Hepatocyte (in vitro differentiated cells): ENCODE results near the gene TUBA1C. TPM values are rescaled to one million over a fixed set of nuclear protein-coding genes. Genes with fewer than 3 reads are reported as not detected.

Experiments used
- DNase-seq: peaks from one replicate; pipeline ENCODE4 v3.0.0-alpha.2; 2016; ENCODE audit warnings: low spot score
- H2AFZ ChIP-seq: fragments of 200-600 bp; sonication (generic); 2 replicates; pipeline ENCODE4 v1.6.0; 2016; ENCODE audit warnings: antibody characterized with exemption, mild to moderate bottlenecking
- H3K27ac ChIP-seq: fragments of 200-600 bp; sonication (generic); 2 replicates; pipeline ENCODE4 v1.5.1; 2016; ENCODE audit warnings: mild to moderate bottlenecking
- H3K27me3 ChIP-seq: fragments of 200-600 bp; sonication (generic); 2 replicates; pipeline ENCODE4 v1.6.1; 2016
- H3K36me3 ChIP-seq: fragments of 200-600 bp; sonication (generic); replicated peaks from 2 replicates; pipeline ENCODE4 v1.5.1; 2016; ENCODE audit warnings: low read depth; ENCODE audit not compliant: insufficient read depth
- H3K4me1 ChIP-seq: fragments of 200-600 bp; sonication (generic); 2 replicates; pipeline ENCODE4 v1.5.1; 2016; ENCODE audit warnings: mild to moderate bottlenecking, moderate library complexity; ENCODE audit not compliant: insufficient read depth
- H3K4me2 ChIP-seq: fragments of 200-600 bp; sonication (generic); 2 replicates; pipeline ENCODE4 v1.6.0; 2016
- H3K4me3 ChIP-seq: fragments of 200-600 bp; sonication (generic); 2 replicates; pipeline ENCODE4 v1.5.1; 2016; ENCODE audit warnings: mild to moderate bottlenecking
- H3K79me2 ChIP-seq: fragments of 200-600 bp; sonication (generic); 2 replicates; pipeline ENCODE4 v1.6.0; 2017; ENCODE audit warnings: mild to moderate bottlenecking
- H3K9me2 ChIP-seq: fragments of 200-600 bp; sonication (generic); replicated peaks from 2 replicates; pipeline ENCODE4 v1.6.0; 2017; ENCODE audit warnings: mild to moderate bottlenecking; ENCODE audit not compliant: insufficient read depth
- H3K9me3 ChIP-seq: fragments of 200-600 bp; sonication (generic); 2 replicates; pipeline ENCODE4 v1.5.1; 2016; ENCODE audit warnings: low read depth, mild to moderate bottlenecking
- H4K20me1 ChIP-seq: fragments of 200-600 bp; sonication (generic); 2 replicates; pipeline ENCODE4 v1.6.0; 2016; ENCODE audit warnings: mild to moderate bottlenecking; ENCODE audit not compliant: insufficient read depth, poor library complexity, severe bottlenecking
- EZH2 ChIP-seq: fragments of 200-600 bp; sonication (generic); IDR thresholded peaks from 2 replicates; pipeline ENCODE4 v1.6.1; 2016; ENCODE audit warnings: antibody characterized with exemption, mild to moderate bottlenecking, borderline replicate concordance
- EZH2phosphoT487 ChIP-seq: fragments of 200-600 bp; sonication (generic); IDR thresholded peaks from one replicate; pipeline ENCODE4 v1.6.1; 2018; ENCODE audit warnings: antibody characterized with exemption, mild to moderate bottlenecking, low read depth, moderate library complexity; ENCODE audit not compliant: unreplicated experiment, severe bottlenecking
- WGBS: methylation state at CpG from one replicate; pipeline ENCODE4 v1.1.6; 2016; ENCODE audit warnings: low lambda C conversion rate; ENCODE audit errors: missing lambda C conversion rate; 5-methylcytosine and 5-hydroxymethylcytosine counted together
- polyA plus RNA-seq: library from polyadenylated mRNA; unstranded; fragments of >200 nt; fragmentation: Nextera tagmentation; extraction: Ambion mirVana; gene quantifications from 2 replicates; pipeline ENCODE4 v1.2.1, GENCODE V29; 2016
- total RNA-seq: library from RNA; depleted of rRNA; stranded (reverse); fragments of >200 nt; gene quantifications from 2 replicates; pipeline ENCODE4 v1.2.3, GENCODE V29; 2014
- TF ChIP-seq, protein P1 (sequence below): fragments of 200-600 bp; sonication (generic); IDR thresholded peaks from 2 replicates; pipeline ENCODE4 v1.5.1; 2016; ENCODE audit warnings: antibody characterized with exemption, mild to moderate bottlenecking; ENCODE audit not compliant: poor library complexity

The TUBA1C gene
- total and polyA plus RNA-seq, 2 experiments from 2014 or later, result 252 to 422 TPM

GRCh38 chr12:49322367-49322707 lies 57.5 kb downstream of the TUBA1C start:
- peak; percentile 8 for DNase-seq
- Histone ChIP-seq H3K27me3 (no peaks in the 10 kb centered on the region), H3K79me2 (peaks cover 7% of the 10 kb centered on the region), H2AFZ (peak overlapping the region; percentile 77), H3K4me1 (peaks cover 5% of the 10 kb centered on the region), H3K36me3 (no peaks in the 10 kb centered on the region), H3K4me3 (peak overlapping the region; percentile 34), H4K20me1 (no peaks in the 10 kb centered on the region), H3K9me2 (no peaks in the 10 kb centered on the region), H3K4me2 (peak overlapping the region; percentile 80), H3K9me3 (no peaks in the 10 kb centered on the region), H3K27ac (peak overlapping the region; percentile 4)
- 35% methylated on average over 10 of the region's 12 CpGs for WGBS
- TF ChIP-seq, protein P1, sequence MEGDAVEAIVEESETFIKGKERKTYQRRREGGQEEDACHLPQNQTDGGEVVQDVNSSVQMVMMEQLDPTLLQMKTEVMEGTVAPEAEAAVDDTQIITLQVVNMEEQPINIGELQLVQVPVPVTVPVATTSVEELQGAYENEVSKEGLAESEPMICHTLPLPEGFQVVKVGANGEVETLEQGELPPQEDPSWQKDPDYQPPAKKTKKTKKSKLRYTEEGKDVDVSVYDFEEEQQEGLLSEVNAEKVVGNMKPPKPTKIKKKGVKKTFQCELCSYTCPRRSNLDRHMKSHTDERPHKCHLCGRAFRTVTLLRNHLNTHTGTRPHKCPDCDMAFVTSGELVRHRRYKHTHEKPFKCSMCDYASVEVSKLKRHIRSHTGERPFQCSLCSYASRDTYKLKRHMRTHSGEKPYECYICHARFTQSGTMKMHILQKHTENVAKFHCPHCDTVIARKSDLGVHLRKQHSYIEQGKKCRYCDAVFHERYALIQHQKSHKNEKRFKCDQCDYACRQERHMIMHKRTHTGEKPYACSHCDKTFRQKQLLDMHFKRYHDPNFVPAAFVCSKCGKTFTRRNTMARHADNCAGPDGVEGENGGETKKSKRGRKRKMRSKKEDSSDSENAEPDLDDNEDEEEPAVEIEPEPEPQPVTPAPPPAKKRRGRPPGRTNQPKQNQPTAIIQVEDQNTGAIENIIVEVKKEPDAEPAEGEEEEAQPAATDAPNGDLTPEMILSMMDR, result no peak
- TF ChIP-seq EZH2 (no peak), EZH2phosphoT487 (no peak)

DNA sequence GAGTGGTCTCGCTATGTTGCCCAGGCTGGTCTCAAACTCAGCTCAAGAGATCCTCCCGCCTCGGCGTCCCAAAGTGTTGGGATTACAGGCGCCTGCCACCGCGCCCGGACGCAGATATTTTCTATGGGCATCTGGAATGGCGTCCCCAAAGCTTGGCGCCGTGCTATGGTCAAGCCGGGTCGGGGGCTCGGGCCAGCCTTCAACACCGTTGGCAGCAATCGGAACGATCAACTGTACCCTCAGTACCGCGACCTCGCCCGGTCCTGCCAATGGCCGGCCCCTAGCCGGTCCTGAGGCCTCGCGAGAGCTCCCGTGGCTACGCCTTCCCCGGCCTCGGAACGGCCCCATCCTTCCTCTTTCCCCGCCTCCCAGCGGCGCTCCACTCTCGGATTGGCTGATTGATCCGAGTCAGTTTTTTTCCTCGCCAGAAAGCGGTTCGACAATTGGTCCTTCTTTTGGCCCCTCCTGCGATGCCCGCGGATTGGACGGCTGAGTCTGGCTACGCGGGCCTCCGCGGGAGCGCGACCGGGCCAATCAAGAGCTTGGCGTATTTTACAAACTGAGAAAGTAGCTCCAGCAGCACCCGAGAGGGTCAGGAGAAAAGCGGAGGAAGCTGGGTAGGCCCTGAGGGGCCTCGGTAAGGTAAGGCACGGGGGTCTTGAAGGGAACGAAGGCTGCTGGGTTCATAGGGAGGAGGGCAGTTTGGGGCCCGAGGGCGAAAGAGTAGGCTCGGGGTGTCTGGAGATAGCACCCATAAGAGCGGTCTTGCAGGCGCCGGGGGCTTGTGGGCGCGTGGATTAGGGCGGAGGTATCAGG lies 58.0 kb downstream of the TUBA1C start, which contains the start of gene TROAP:
TROAP (plus strand) TSS at position 548 of the 816 bp plus-strand sequence. CDS start 354 bp downstream, outside the sequence.
- Histone ChIP-seq H3K9me3 (no peaks in the 10 kb centered on the region), H4K20me1 (no peaks in the 10 kb centered on the region), H3K4me1 (peaks cover 5% of the 10 kb centered on the region), H3K9me2 (no peaks in the 10 kb centered on the region), H3K27me3 (no peaks in the 10 kb centered on the region), H2AFZ (peak within 1 kb of the TSS; percentile 77), H3K36me3 (no peaks in the 10 kb centered on the region), H3K4me3 (peak within 1 kb of the TSS; percentile 34), H3K4me2 (peak within 1 kb of the TSS; percentile 80), H3K27ac (peak within 1 kb of the TSS; percentile 4), H3K79me2 (peaks cover 7% of the 10 kb centered on the region)
- WGBS, result 1% methylated on average over 64 of the region's 65 CpGs
- TF ChIP-seq EZH2, result no peak
- peak; percentile 99 for DNase-seq

GRCh38 chr12:49323524-49324097 lies 58.7 kb downstream of the TUBA1C start:
- DNase-seq, result peak; percentile 5
- peak overlapping the region; percentile 74 for H3K4me2 ChIP-seq
- H3K4me1 ChIP-seq, result peaks cover 5% of the 10 kb centered on the region
- H3K27me3 ChIP-seq, result no peaks in the 10 kb centered on the region
- TF ChIP-seq EZH2phosphoT487 (no peak), EZH2 (no peak)
- TF ChIP-seq, protein P1, result no peak
- no peaks in the 10 kb centered on the region for H4K20me1 ChIP-seq
- H3K4me3 ChIP-seq, result peak overlapping the region; percentile 10
- peak overlapping the region; percentile 14 for H2AFZ ChIP-seq
- no peaks in the 10 kb centered on the region for H3K36me3 ChIP-seq
- H3K9me3 ChIP-seq, result no peaks in the 10 kb centered on the region
- H3K79me2 ChIP-seq, result peaks cover 7% of the 10 kb centered on the region
- no peaks in the 10 kb centered on the region for H3K9me2 ChIP-seq
- WGBS, result 10% methylated on average over 19 of the region's 19 CpGs
- H3K27ac ChIP-seq, result no peak overlapping the region

Other genes starting within 250 kb of the TUBA1C start
- 61.5 and 69.8 TPM in 2 replicates for gene PRKAG1, start 246.3 kb upstream of the TUBA1C start, total RNA-seq
- gene PRKAG1, start 246.3 kb upstream of the TUBA1C start, polyA plus RNA-seq, result 39.9 and 46.0 TPM in 2 replicates
- 18.2 and 37.3 TPM in 2 replicates for gene KMT2D, start 204.3 kb upstream of the TUBA1C start, total RNA-seq
- gene KMT2D, start 204.3 kb upstream of the TUBA1C start, polyA plus RNA-seq, result 31.2 and 39.8 TPM in 2 replicates
- 0.30 TPM in 1 of 2 replicates, not detected in the other for gene RHEBL1, start 195.1 kb upstream of the TUBA1C start, total RNA-seq
- gene RHEBL1, start 195.1 kb upstream of the TUBA1C start, polyA plus RNA-seq, result not detected in 2 replicates
- gene DHH, start 170.3 kb upstream of the TUBA1C start, total RNA-seq, result 0.28 TPM in 1 of 2 replicates, not detected in the other
- gene DHH, start 170.3 kb upstream of the TUBA1C start, polyA plus RNA-seq, result not detected in 2 replicates
- 33.3 and 55.1 TPM in 2 replicates for gene LMBR1L, start 154.2 kb upstream of the TUBA1C start, total RNA-seq
- gene LMBR1L, start 154.2 kb upstream of the TUBA1C start, polyA plus RNA-seq, result 74.1 and 79.8 TPM in 2 replicates
- gene TUBA1B, start 133.7 kb upstream of the TUBA1C start, total RNA-seq, result 652 and 722 TPM in 2 replicates
- 558 and 608 TPM in 2 replicates for gene TUBA1B, start 133.7 kb upstream of the TUBA1C start, polyA plus RNA-seq
- gene TUBA1A, start 76.0 kb upstream of the TUBA1C start, total RNA-seq, result 358 and 379 TPM in 2 replicates
- 333 and 338 TPM in 2 replicates for gene TUBA1A, start 76.0 kb upstream of the TUBA1C start, polyA plus RNA-seq
- 0.70 and 1.1 TPM in 2 replicates for gene PRPH, start 30.1 kb downstream of the TUBA1C start, total RNA-seq
- 1.3 and 1.7 TPM in 2 replicates for gene PRPH, start 30.1 kb downstream of the TUBA1C start, polyA plus RNA-seq
- gene TROAP, start 58.2 kb downstream of the TUBA1C start, total RNA-seq, result 3.4 and 4.1 TPM in 2 replicates
- 8.0 and 12.5 TPM in 2 replicates for gene TROAP, start 58.2 kb downstream of the TUBA1C start, polyA plus RNA-seq
- not detected in 2 replicates for gene C1QL4, start 72.1 kb downstream of the TUBA1C start, total RNA-seq
- not detected in 2 replicates for gene C1QL4, start 72.1 kb downstream of the TUBA1C start, polyA plus RNA-seq
- 28.3 and 30.7 TPM in 2 replicates for gene DNAJC22, start 81.8 kb downstream of the TUBA1C start, total RNA-seq
- gene DNAJC22, start 81.8 kb downstream of the TUBA1C start, polyA plus RNA-seq, result 16.1 and 17.8 TPM in 2 replicates
- 24.9 and 26.5 TPM in 2 replicates for gene SPATS2, start 102.4 kb downstream of the TUBA1C start, total RNA-seq
- 36.8 and 39.8 TPM in 2 replicates for gene SPATS2, start 102.4 kb downstream of the TUBA1C start, polyA plus RNA-seq